Endodermal cell (in vitro differentiated cells): Measurements from ENCODE around the gene ASMT. TPM values are rescaled to one million over a fixed set of nuclear protein-coding genes. Genes with fewer than 3 reads are reported as not detected.

Source experiments
- DNase-seq: peaks from one replicate; pipeline ENCODE4 v3.0.0-alpha.2; 2017
- H3K27ac ChIP-seq: 2 replicates; pipeline ENCODE4 v1.5.1; 2013; ENCODE audit warnings: mild to moderate bottlenecking, low read depth, low read length, moderate library complexity
- H3K27me3 ChIP-seq: 2 replicates; pipeline ENCODE4 v1.6.1; 2013; ENCODE audit warnings: mild to moderate bottlenecking, low read length, moderate library complexity; ENCODE audit not compliant: insufficient read depth, control insufficient read depth, poor library complexity, severe bottlenecking
- H3K36me3 ChIP-seq: 2 replicates; pipeline ENCODE4 v1.7.0; 2013; ENCODE audit warnings: mild to moderate bottlenecking, low read length, moderate library complexity; ENCODE audit not compliant: control insufficient read depth, insufficient read depth
- H3K4me1 ChIP-seq: one replicate; pipeline ENCODE4 v1.7.0; 2013; ENCODE audit warnings: low read length; ENCODE audit not compliant: control insufficient read depth, insufficient read depth
- H3K4me3 ChIP-seq: 2 replicates; pipeline ENCODE4 v1.5.1; 2013; ENCODE audit warnings: mild to moderate bottlenecking, low read length, moderate library complexity
- H3K9ac ChIP-seq: 2 replicates; pipeline ENCODE4 v1.6.1; 2013; ENCODE audit warnings: mild to moderate bottlenecking, low read length, moderate library complexity; ENCODE audit not compliant: poor library complexity, severe bottlenecking; ENCODE audit errors: extremely low read depth
- H3K9me3 ChIP-seq: 2 replicates; pipeline ENCODE4 v1.6.1; 2013; ENCODE audit warnings: mild to moderate bottlenecking, low read length, moderate library complexity; ENCODE audit not compliant: control insufficient read depth
- H3K27ac Mint-ChIP-seq: 2 replicates; pipeline ENCODE4 v1.8.0; 2020; ENCODE audit warnings: mixed read lengths
- H3K27me3 Mint-ChIP-seq: 2 replicates; pipeline ENCODE4 v1.8.0; 2021; ENCODE audit warnings: mild to moderate bottlenecking, mixed read lengths; ENCODE audit not compliant: insufficient read depth
- H3K36me3 Mint-ChIP-seq: 2 replicates; pipeline ENCODE4 v1.8.0; 2020; ENCODE audit warnings: low read depth, mixed read lengths
- H3K4me1 Mint-ChIP-seq: 2 replicates; pipeline ENCODE4 v1.8.0; 2020; ENCODE audit warnings: mixed read lengths
- H3K4me3 Mint-ChIP-seq: 2 replicates; pipeline ENCODE4 v1.8.0; 2020; ENCODE audit warnings: mild to moderate bottlenecking, moderate library complexity, mixed read lengths
- H3K9me3 Mint-ChIP-seq: 2 replicates; pipeline ENCODE4 v1.8.0; 2020; ENCODE audit warnings: mild to moderate bottlenecking, mixed read lengths
- WGBS, 2 experiments: methylation state at CpG; one replicate each; pipeline versions ENCODE4 v1.1.5 to v1.1.7; 2013; ENCODE audit warnings: missing lambda C conversion rate in 2 of 2, mixed read lengths in 1 of 2; ENCODE audit not compliant: insufficient coverage in 1 of 2, insufficient read length in 1 of 2; 5-methylcytosine and 5-hydroxymethylcytosine counted together
- total RNA-seq, 2 donors: library from RNA; stranded (reverse); fragmentation: NEBNext Ultra II Directional in 1 of 2; extraction: Animal tissue kit (Norgen Biotek cat#: 25700) in 1 of 2; gene quantifications; 2 replicates in 1 of 2; 3 replicates in 1 of 2; pipeline ENCODE4 v1.2.1, GENCODE V29; 2021
- TF ChIP-seq, protein P1 (sequence below): fragments of 200-600 bp; sonication (generic); conservative IDR thresholded peaks from 2 replicates; pipeline ENCODE4 v1.5.0; 2021; ENCODE audit warnings: antibody characterized with exemption, mild to moderate bottlenecking

Gene ASMT
- total RNA-seq, 2 donors from 2014 or later, result not detected

DNA sequence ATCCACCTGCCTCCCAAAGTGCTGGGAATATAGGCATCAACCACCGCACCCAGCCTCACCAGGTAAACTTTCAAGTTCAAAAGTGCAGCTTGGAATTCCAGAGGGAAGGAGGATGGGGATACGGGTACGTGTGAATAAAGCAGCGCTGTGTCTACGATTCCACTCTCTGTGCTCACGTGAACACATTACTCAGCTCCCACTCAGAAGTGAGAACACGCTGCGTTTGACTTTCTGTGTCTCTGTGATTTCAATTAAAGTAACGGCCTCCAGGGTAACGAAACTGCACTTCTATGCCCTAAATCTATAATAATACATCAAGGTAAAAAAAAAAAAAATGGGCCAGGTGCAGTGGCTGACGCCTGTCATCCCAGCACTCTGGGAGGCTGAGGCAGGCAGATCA lies 8.4 kb upstream of the ASMT start:
- Mint-ChIP-seq H3K27ac (no peak overlapping the region), H3K36me3 (peaks cover 33% of the 10 kb centered on the region), H3K9me3 (no peaks in the 10 kb centered on the region), H3K4me1 (no peaks in the 10 kb centered on the region), H3K4me3 (no peak overlapping the region), H3K27me3 (no peaks in the 10 kb centered on the region)
- 93 to 100% methylated on average over 7 to 11 of the region's 11 CpGs for WGBS, 2 experiments
- Histone ChIP-seq H3K36me3 (peaks cover 24% of the 10 kb centered on the region), H3K9ac (no peak overlapping the region), H3K27me3 (no peaks in the 10 kb centered on the region), H3K4me1 (no peaks in the 10 kb centered on the region), H3K4me3 (no peak overlapping the region), H3K27ac (no peak overlapping the region), H3K9me3 (peaks cover 5% of the 10 kb centered on the region)
- TF ChIP-seq, protein P1, sequence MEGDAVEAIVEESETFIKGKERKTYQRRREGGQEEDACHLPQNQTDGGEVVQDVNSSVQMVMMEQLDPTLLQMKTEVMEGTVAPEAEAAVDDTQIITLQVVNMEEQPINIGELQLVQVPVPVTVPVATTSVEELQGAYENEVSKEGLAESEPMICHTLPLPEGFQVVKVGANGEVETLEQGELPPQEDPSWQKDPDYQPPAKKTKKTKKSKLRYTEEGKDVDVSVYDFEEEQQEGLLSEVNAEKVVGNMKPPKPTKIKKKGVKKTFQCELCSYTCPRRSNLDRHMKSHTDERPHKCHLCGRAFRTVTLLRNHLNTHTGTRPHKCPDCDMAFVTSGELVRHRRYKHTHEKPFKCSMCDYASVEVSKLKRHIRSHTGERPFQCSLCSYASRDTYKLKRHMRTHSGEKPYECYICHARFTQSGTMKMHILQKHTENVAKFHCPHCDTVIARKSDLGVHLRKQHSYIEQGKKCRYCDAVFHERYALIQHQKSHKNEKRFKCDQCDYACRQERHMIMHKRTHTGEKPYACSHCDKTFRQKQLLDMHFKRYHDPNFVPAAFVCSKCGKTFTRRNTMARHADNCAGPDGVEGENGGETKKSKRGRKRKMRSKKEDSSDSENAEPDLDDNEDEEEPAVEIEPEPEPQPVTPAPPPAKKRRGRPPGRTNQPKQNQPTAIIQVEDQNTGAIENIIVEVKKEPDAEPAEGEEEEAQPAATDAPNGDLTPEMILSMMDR, result no peak
- DNase-seq, result no peak

DNA sequence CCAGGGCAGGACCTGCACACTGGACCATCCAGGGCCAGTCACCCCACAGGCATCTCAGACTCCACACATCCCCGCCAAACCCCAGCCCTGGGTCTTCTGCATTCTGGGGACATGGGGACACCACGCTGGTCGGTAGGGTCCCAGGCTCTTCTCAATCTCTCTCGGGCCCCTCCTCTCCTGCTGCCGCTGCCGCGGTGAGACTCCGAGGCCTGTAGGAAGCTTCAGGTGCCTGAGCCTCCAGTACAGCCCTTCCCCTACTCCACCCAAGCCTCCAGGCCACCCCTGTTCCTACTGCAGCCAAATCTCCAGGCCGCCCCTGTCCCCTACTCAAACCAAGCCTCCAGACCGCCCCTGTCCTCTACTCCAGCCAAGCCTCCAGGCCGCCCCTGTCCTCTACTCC lies 5.5 kb upstream of the ASMT start:
- Histone ChIP-seq H3K9me3 (no peaks in the 10 kb centered on the region), H3K4me1 (no peaks in the 10 kb centered on the region), H3K4me3 (no peak overlapping the region), H3K36me3 (peaks cover 3% of the 10 kb centered on the region), H3K9ac (no peak overlapping the region), H3K27me3 (no peaks in the 10 kb centered on the region), H3K27ac (no peak overlapping the region)
- no peak for DNase-seq
- Mint-ChIP-seq H3K27me3 (peaks cover 3% of the 10 kb centered on the region), H3K27ac (no peak overlapping the region), H3K36me3 (peaks cover 5% of the 10 kb centered on the region), H3K9me3 (no peaks in the 10 kb centered on the region), H3K4me1 (no peaks in the 10 kb centered on the region), H3K4me3 (no peak overlapping the region)
- WGBS, 2 experiments, result 90 to 100% methylated on average over 3 to 10 of the region's 11 CpGs
- TF ChIP-seq, protein P1, result no peak

DNA sequence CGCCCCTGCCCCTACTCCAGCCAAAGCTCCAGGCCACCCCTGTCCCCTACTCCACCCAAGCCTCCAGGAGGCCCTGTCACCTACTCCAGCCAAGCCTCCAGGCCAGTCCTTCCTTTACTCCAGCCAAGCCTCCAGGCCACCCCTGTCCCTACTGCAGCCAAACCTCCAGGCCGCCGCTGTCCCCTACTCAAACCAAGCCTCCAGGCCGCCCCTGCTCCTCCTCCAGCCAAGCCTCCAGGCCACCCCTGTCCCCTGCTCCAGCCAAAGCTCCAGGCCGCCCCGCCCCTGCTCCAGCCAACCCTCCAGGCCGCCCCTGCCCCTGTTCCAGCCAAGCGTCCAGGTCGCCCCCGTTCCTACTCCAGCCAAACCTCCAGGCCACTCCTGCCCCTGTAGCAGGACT lies 5.1 kb upstream of the ASMT start:
- Mint-ChIP-seq H3K4me3 (no peak overlapping the region), H3K4me1 (no peaks in the 10 kb centered on the region), H3K9me3 (no peaks in the 10 kb centered on the region), H3K36me3 (peaks cover 2% of the 10 kb centered on the region), H3K27me3 (peaks cover 3% of the 10 kb centered on the region), H3K27ac (no peak overlapping the region)
- Histone ChIP-seq H3K27me3 (no peaks in the 10 kb centered on the region), H3K27ac (no peak overlapping the region), H3K4me3 (no peak overlapping the region), H3K9ac (no peak overlapping the region), H3K36me3 (no peaks in the 10 kb centered on the region), H3K4me1 (no peaks in the 10 kb centered on the region), H3K9me3 (no peaks in the 10 kb centered on the region)
- TF ChIP-seq, protein P1, result no peak
- DNase-seq, result no peak
- WGBS, 2 experiments, result 94 to 100% methylated on average over 1 to 10 of the region's 10 CpGs
